B cell (primary cell): Measurements from ENCODE around the gene PTH1R. TPM values are rescaled to one million over a fixed set of nuclear protein-coding genes. Genes with fewer than 3 reads are reported as not detected.

Experiments used
- ATAC-seq: fragments of 200-7000 bp; cut with Tn5 transposase; one replicate; pipeline ENCODE4 v1.10.0; 2021; ENCODE audit warnings: low read depth, mild to moderate bottlenecking, moderate number of reproducible peaks, moderate library complexity
- CTCF ChIA-PET: fragments of 350-600 bp; sonication (Branson Sonifier 250); formaldehyde crosslinking; loops from one replicate; lab custom pipeline; 2021; ENCODE audit warnings: antibody characterized with exemption, inconsistent platforms; lab: Charles Lee
- POLR2A ChIA-PET: fragments of 350-600 bp; sonication (Branson Sonifier 250); formaldehyde crosslinking; loops from one replicate; lab custom pipeline; 2021; ENCODE audit warnings: antibody characterized with exemption; lab: Charles Lee
- DNase-seq: peaks from one replicate; pipeline ENCODE4 v3.0.0; 2013
- H2AFZ ChIP-seq: 2 replicates; pipeline ENCODE4 v1.6.1; 2012; ENCODE audit warnings: mild to moderate bottlenecking, low read depth, low read length; ENCODE audit not compliant: insufficient read depth, poor library complexity, severe bottlenecking
- H3K27ac ChIP-seq, 2 donors: 1 replicate in 1 of 2; 2 replicates in 1 of 2; pipeline ENCODE4 v1.5.1; 2012 to 2013; ENCODE audit warnings: low read length in 2 of 2, mild to moderate bottlenecking in 2 of 2, moderate library complexity in 1 of 2
- H3K27me3 ChIP-seq, 4 experiments: fragments of 200-600 bp in 1 of 4; sonication (generic) in 1 of 4; replicated peaks in 1 of 4; 1 replicate in 2 of 4; 2 replicates in 2 of 4; pipeline versions ENCODE4 v1.6.1 to v1.7.0; 2013 to 2016; ENCODE audit warnings: low read length in 3 of 4, mild to moderate bottlenecking in 2 of 4, mixed read lengths in 1 of 4, moderate library complexity in 1 of 4; ENCODE audit not compliant: insufficient read depth in 4 of 4, control insufficient read depth in 3 of 4; ENCODE audit errors: control extremely low read depth in 1 of 4
- H3K36me3 ChIP-seq, 2 experiments: replicated peaks in 1 of 2; 1 replicate in 1 of 2; 2 replicates in 1 of 2; pipeline versions ENCODE4 v1.6.1 to v1.7.1; 2013; ENCODE audit warnings: low read length in 1 of 2; ENCODE audit not compliant: insufficient read depth in 2 of 2, control insufficient read depth in 1 of 2; ENCODE audit errors: control extremely low read depth in 1 of 2, extremely low read depth in 1 of 2
- H3K4me1 ChIP-seq, 2 donors: fragments of 200-600 bp in 1 of 2; sonication (generic) in 1 of 2; 1 replicate in 1 of 2; 2 replicates in 1 of 2; pipeline versions ENCODE4 v1.5.1 to v1.6.1; 2013 to 2017; ENCODE audit warnings: low read length in 2 of 2; ENCODE audit not compliant: control insufficient read depth in 2 of 2, insufficient read depth in 2 of 2
- H3K4me2 ChIP-seq: replicated peaks from 2 replicates; pipeline ENCODE3; 2012; ENCODE audit warnings: mild to moderate bottlenecking, low read depth, low read length; ENCODE audit not compliant: poor library complexity, severe bottlenecking
- H3K4me3 ChIP-seq, 5 experiments: fragments of 200-600 bp in 1 of 5; sonication (generic) in 1 of 5; 1 replicate in 3 of 5; 2 replicates in 2 of 5; pipeline versions ENCODE4 v1.5.1 to v1.7.0; 2011 to 2016; ENCODE audit warnings: low read length in 4 of 5, mild to moderate bottlenecking in 4 of 5, low read depth in 2 of 5, control low read depth in 1 of 5, moderate library complexity in 1 of 5; ENCODE audit not compliant: insufficient read depth in 1 of 5; ENCODE audit errors: control extremely low read depth in 1 of 5, extremely low read depth in 1 of 5
- H3K79me2 ChIP-seq: fragments of 200-600 bp; sonication (generic); one replicate; pipeline ENCODE4 v1.6.0; 2016; ENCODE audit warnings: low read length; ENCODE audit not compliant: control insufficient read depth, insufficient read depth
- H3K9ac ChIP-seq: fragments of 200-600 bp; sonication (generic); 2 replicates; pipeline ENCODE4 v1.6.1; 2017; ENCODE audit warnings: mild to moderate bottlenecking, low read length, moderate library complexity
- H3K9me3 ChIP-seq, 3 donors: one replicate each; pipeline versions ENCODE4 v1.6.1 to v1.7.1; 2013; ENCODE audit warnings: low read length in 2 of 3; ENCODE audit not compliant: control insufficient read depth in 2 of 3, insufficient read depth in 1 of 3; ENCODE audit errors: control extremely low read depth in 1 of 3
- H4K20me1 ChIP-seq: 2 replicates; pipeline ENCODE4 v1.6.0; 2012; ENCODE audit warnings: mild to moderate bottlenecking, low read length; ENCODE audit not compliant: insufficient read depth, control insufficient read depth, poor library complexity, severe bottlenecking
- H3K27ac Mint-ChIP-seq: one replicate; pipeline ENCODE4 v1.8.0; 2021; ENCODE audit warnings: mixed read lengths
- H3K27me3 Mint-ChIP-seq: one replicate; pipeline ENCODE4 v1.8.0; 2021; ENCODE audit warnings: mixed read lengths
- H3K4me1 Mint-ChIP-seq: one replicate; pipeline ENCODE4 v1.8.0; 2021; ENCODE audit warnings: mixed read lengths
- H3K4me3 Mint-ChIP-seq: one replicate; pipeline ENCODE4 v1.8.0; 2021; ENCODE audit warnings: mixed read lengths
- H3K9me3 Mint-ChIP-seq: one replicate; pipeline ENCODE4 v1.8.0; 2022; ENCODE audit warnings: mixed read lengths; ENCODE audit not compliant: insufficient read depth
- EZH2 ChIP-seq: IDR thresholded peaks from 2 replicates; pipeline ENCODE4 v1.6.1; 2012; ENCODE audit warnings: borderline replicate concordance, low read depth, mild to moderate bottlenecking, moderate library complexity, low read length; ENCODE audit not compliant: insufficient read depth, poor library complexity, severe bottlenecking
- WGBS: methylation state at CpG from one replicate; pipeline ENCODE4 v1.1.5; 2013; ENCODE audit warnings: missing lambda C conversion rate; ENCODE audit not compliant: insufficient coverage; 5-methylcytosine and 5-hydroxymethylcytosine counted together
- intact Hi-C: fragments of 100-400 bp; cut with micrococcal nuclease; formaldehyde crosslinking; loops from one replicate; pipeline ENCODE4 v1.10.0; 2022
- polyA plus RNA-seq: library from polyadenylated mRNA; depleted of rRNA; stranded (reverse); fragments of >200 nt; gene quantifications from 2 replicates; pipeline ENCODE4 v1.2.3, GENCODE V29; 2012
- total RNA-seq, 2 donors: library from RNA; stranded (reverse); fragments of 120-200 nt in 1 of 2; gene quantifications; 1 replicate in 1 of 2; 2 replicates in 1 of 2; pipeline versions ENCODE4 v1.2.3 to v1.2.4, GENCODE V29; 2013 to 2022
- TF ChIP-seq, protein P1 (sequence below): fragments of 200-600 bp; IDR thresholded peaks from one replicate; pipeline ENCODE4 v1.8.0; 2022; ENCODE audit warnings: antibody characterized with exemption, mild to moderate bottlenecking

Gene PTH1R
- total and polyA plus RNA-seq, 2 donors (not counting 1 experiment from before 2014, with no cell fraction given) = not detected

DNA sequence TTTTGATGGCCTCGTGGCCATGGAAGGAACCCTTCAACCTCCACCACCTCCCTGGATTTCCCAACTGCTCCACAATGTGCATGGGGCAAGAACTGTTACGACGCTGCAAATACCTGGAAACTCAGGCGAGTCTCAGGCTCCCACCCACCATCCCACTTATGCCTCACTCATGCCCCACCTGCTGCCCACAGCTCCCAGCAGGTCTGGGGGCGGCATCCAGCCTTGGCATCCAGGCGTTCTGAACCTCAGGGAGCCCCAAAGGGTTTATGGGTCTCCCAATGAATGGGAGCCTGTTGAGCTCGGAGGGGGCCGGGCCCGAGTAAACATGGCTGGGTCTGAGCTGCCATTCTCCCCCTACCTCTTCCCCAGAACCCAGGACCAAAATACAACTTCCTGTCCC lies 2.0 kb upstream of the PTH1R start:
- Histone ChIP-seq H3K4me2 (no peak overlapping the region), H3K4me1 (peaks cover 16 to 20% of the 10 kb centered on the region in 2 donors), H3K27me3 (peaks cover 0 to 12% (median 2%) of the 10 kb centered on the region in 4 experiments), H3K4me3 (no peak overlapping the region), H3K27ac (no peak overlapping the region), H3K79me2 (no peaks in the 10 kb centered on the region), H3K9ac (no peak overlapping the region), H3K36me3 (no peaks in the 10 kb centered on the region), H3K9me3 (no peaks in the 10 kb centered on the region), H2AFZ (no peak overlapping the region), H4K20me1 (no peaks in the 10 kb centered on the region)
- Mint-ChIP-seq H3K9me3 (no peaks in the 10 kb centered on the region), H3K27me3 (peaks cover 18% of the 10 kb centered on the region), H3K4me3 (no peak overlapping the region), H3K27ac (no peak overlapping the region), H3K4me1 (peaks cover 22% of the 10 kb centered on the region)
- ChIA-PET CTCF (no interaction called here), POLR2A (no interaction called here)
- 98% methylated on average over 9 of the region's 9 CpGs for WGBS
- intact Hi-C loops = no loop called here
- TF ChIP-seq, protein P1, sequence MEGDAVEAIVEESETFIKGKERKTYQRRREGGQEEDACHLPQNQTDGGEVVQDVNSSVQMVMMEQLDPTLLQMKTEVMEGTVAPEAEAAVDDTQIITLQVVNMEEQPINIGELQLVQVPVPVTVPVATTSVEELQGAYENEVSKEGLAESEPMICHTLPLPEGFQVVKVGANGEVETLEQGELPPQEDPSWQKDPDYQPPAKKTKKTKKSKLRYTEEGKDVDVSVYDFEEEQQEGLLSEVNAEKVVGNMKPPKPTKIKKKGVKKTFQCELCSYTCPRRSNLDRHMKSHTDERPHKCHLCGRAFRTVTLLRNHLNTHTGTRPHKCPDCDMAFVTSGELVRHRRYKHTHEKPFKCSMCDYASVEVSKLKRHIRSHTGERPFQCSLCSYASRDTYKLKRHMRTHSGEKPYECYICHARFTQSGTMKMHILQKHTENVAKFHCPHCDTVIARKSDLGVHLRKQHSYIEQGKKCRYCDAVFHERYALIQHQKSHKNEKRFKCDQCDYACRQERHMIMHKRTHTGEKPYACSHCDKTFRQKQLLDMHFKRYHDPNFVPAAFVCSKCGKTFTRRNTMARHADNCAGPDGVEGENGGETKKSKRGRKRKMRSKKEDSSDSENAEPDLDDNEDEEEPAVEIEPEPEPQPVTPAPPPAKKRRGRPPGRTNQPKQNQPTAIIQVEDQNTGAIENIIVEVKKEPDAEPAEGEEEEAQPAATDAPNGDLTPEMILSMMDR = no peak
- no peak for TF ChIP-seq EZH2
- DNase-seq (no peak), ATAC-seq (no peak)

DNA sequence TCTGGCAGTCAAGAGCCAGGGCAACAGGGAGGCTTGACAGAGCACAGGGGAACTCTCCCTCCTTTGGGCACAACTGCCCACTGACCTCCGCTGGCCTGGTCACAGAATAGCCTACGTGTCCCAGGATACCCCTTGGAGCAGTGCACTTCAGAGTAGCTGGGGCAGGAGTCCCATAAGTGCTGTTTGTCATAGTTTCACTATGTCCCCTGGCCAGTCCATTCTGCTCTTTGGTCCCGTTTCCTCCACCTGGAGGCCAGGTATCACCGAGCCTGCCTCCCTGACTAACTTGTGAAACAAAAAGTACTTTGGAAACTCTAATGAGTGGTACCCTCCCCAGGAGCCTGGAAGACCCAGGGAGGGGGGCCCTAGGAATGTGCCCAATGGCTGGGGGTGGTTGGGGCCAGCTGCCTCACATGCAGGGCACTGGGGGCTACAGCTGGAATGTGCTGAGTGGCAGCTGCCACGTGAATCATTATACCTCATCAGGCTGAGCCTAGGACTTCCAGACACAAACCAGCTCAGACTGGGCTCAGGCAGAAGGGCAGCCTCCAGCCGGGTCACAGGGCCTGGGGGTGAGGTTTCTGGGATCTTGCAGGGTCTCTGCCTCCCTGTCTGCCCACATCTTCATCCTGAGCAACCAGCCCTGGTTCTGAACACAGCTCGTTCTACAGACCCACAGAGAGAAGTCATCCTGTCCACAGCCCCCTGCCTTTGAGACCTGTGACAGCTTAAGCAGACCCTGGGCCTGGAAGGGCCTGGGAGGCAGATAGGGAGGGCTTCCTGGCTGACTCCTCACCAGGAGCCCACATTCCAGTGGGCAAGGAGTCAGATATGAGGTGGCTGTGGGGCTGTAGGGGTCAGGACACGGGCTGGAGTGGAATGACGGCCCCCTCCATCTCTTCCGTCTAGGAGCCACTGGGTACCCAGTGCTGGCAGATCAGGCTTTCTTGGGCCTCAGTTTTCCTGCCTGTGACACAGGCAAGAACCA lies 914 bp upstream of the PTH1R start:
- no peak overlapping the region for H3K4me2 ChIP-seq
- TF ChIP-seq, protein P1 = no peak
- no peak for TF ChIP-seq EZH2
- no peaks in the 10 kb centered on the region for H3K79me2 ChIP-seq
- POLR2A ChIA-PET = no interaction called here
- CTCF ChIA-PET = interaction anchor here (1.3 kb wide), 1 partner anchor 33 kb away, joined by 4 read pairs; no protein-coding TSS in a partner anchor
- ATAC-seq (no peak), DNase-seq (no peak)
- H2AFZ ChIP-seq = no peak overlapping the region
- no peak overlapping the region for H3K4me3 Mint-ChIP-seq
- H3K4me1 Mint-ChIP-seq = peaks cover 25% of the 10 kb centered on the region
- H3K4me1 ChIP-seq = peaks cover 22 to 25% of the 10 kb centered on the region in 2 donors
- intact Hi-C loops = no loop called here
- H3K9me3 Mint-ChIP-seq = no peaks in the 10 kb centered on the region
- peaks cover 17% of the 10 kb centered on the region for H3K27me3 Mint-ChIP-seq
- no peaks in the 10 kb centered on the region for H3K36me3 ChIP-seq
- H4K20me1 ChIP-seq = no peaks in the 10 kb centered on the region
- no peak overlapping the region for H3K9ac ChIP-seq
- H3K27ac Mint-ChIP-seq = no peak overlapping the region
- H3K4me3 ChIP-seq = no peak overlapping the region
- no peaks in the 10 kb centered on the region for H3K9me3 ChIP-seq
- no peak overlapping the region for H3K27ac ChIP-seq
- WGBS = 100% methylated on average over 6 of the region's 10 CpGs
- peaks cover 0 to 22% (median 6%) of the 10 kb centered on the region in 4 experiments for H3K27me3 ChIP-seq
